ENCODE results near the gene LSM12.
A peak's percentile ranks its signal among the peaks of the same experiment; 100 is the strongest.

Gene LSM12

DNA sequence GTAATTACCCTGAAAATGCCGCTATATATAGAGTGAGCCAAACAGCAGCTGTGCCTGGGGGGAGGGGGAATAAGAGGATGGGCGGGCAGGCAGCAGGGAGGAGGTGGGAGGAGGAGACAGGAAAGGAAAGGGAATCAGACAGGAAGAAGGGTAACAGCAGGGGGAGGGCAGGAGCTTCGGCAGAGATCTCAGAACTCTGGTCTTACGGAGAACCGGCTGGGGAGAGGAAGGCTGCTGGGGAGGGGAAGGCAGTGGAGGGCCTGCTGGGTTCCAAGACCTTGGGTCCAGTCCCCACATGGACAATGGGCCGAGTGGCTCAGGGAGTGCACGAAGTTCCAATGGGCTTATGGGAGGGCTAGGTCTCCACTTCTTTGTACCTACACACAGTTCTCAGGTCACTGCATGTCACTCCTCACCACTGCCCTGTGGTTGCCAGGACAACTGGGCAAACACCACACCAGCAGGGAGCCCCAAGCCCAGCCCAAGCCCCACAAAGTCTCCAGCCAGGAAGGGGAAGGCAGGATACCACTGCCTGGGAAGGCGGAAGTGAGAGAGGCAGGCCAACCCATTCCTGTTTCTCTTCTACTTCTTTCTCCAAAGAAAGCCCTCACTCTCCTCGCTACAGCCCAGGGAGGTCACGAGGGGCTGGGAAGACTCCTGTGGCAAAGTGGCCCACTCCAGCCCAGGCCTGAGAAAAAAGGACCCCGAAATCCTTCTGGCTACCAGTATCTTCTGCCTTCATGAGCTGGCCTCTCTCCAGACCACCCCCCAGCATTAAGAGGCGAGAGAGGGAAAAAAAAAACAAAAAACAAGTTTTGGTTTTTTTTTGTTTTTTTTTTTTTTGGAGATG lies 29.4 kb upstream of the LSM12 start:
- DNase-seq (ENCODE audit: low spot score), result peak; percentile 81

DNA sequence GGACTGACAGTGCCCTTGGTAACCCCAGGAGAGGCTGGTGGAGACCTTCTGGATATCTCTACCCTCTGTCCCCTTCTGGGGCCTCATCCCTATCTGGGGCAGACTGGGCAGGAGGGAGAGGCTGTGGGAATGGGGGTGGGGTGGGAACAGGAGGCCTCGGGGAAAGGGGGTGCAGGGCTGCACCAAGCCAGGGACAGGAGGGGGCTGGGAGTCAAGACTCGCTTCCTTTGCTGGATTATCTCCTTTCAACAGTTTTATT lies 28.8 kb upstream of the LSM12 start:
- DNase-seq (ENCODE audit: low spot score), result no peak

DNA sequence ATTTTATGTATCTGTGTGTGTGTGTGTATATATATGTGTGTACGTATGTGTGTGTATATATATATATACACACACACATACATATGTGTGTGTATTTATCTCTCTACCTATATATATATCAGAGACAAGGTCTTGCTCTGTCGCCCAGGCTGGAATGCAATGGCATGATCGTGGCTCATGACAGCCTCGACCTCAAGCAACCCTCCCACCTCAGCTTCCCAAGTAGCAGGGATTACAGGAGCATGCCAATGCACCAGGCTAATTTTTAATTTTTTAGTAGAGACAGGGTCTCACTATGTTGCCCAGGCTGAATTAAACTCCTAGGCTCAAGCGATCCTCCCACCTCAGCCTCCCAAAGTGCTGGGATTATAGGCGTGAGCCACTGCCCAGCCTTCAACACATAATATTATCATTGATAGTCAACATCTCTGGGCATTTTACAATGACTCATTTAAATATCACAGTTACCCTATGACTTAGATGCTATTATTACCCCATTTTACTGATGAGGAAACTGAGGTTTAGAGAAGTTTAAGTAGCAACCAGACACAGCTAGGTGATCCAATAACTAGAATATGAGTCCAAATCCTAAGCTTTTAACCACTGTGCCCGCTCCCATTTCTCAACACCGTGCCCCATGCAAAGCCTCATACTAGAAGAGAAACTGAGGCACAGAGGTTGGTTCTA lies 28.4 kb upstream of the LSM12 start:
- no peak for DNase-seq (ENCODE audit: low spot score)

DNA sequence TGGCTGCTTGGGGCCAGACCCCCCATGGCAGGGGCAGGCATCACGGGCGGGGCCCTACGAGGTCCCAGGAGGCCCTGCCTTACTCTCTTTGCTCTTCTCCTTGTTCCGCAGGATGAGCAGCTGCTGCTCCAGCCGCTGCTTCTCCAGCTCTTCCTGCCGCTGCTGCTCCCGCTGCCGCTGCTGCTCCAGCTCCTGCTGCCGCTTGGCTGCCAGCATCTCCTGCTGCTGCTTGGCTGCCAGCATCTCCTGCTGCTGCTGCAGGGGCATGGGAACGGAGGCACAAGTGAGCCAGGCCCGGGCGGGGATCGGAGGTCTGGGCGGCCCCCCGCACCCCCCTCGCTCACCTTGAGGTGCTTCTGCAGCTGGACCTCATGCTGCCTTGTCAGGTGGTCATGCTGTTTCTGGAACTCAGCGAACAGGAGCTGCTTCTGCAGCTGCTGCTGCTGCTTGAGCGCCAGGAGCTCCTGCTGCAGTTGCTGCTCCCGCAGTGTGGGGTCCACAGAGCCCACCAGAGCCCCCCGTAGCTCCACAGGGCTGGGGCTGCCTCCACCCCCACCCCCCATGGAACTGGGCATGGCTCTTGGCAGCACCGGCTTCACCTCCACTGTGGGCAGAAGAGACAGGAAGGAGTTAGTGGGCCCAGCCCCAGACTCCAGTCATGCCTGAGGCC lies 26.9 kb upstream of the LSM12 start:
- no peak for DNase-seq (ENCODE audit: low spot score)

DNA sequence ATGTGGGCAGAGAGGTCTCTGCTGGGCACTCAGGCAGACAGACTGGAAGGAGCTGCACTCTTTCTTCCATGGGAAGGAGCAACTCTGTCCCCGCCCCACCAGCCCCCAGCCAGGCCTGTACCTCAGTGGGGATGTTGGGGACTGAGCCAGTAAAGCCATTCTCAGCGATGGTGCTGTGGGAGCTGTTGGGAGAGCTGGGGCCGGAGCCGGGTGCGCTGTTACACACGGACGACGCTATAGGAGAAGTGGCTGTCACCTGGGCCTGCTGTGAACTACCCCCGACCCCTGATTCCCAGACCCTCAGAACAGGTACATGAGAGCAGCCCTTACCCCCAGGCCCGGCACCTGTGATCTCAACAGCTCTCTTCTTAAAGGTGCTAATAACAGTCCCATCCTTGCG lies 25.6 kb upstream of the LSM12 start:
- DNase-seq (ENCODE audit: low spot score), result no peak

DNA sequence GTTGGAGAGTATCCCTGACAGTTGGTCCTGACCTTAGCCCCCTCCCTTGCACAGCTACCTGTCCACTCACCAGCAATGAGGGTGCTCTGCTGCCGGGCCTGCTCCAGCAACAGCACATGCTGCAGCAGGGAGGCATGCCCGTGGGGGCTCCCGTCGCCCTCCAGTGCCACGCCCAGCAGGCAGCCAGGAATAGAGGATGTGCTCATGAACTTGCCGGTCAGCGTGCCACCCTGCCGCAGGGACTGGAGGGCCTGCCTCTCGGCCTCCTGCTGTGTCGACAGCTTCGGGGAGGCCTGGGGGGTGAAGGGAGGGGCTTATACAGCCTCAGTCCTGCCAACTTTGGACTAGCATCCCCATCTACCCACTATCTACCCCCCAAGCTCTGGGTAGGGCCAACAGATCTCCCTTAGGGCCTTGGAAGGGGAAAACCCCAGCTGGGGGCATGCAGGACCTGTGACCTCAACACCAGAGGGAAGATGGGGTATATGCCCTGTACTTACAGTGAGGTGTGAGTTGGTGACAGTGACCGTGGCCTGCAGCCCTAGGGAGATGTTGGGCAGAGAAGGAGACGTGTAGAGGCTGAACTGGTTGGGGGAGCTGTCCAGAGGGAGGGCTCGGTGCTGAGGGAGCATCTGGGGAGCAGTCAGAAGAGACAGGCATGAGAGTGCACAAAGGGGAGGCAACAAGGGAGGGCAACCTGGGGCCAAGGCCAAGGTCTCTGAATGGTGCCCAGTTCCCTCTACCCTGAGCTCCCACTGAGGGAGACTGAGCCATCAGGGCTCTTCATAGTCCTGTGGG lies 24.9 kb upstream of the LSM12 start:
- DNase-seq (ENCODE audit: low spot score), result no peak

DNA sequence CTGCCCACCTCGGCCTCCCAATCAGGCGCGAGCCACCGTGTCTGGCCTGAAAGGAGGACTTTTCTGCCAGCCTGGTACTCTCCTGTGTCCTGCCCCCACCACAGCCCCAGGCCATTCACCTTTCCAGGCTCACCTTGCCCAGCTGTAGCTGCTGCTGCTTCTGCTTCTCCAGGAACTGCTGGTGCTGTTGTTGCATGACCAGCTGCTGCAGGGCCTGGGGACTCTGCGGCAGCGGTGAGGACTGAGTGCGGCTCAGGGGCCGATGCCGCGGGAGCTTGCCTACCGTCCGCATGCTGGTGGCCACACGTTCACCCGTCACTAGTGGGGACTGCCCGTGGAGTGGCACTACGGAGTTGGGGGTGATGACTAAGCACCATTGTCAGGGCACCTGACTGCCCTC lies 21.8 kb upstream of the LSM12 start:
- no peak for DNase-seq (ENCODE audit: low spot score)

DNA sequence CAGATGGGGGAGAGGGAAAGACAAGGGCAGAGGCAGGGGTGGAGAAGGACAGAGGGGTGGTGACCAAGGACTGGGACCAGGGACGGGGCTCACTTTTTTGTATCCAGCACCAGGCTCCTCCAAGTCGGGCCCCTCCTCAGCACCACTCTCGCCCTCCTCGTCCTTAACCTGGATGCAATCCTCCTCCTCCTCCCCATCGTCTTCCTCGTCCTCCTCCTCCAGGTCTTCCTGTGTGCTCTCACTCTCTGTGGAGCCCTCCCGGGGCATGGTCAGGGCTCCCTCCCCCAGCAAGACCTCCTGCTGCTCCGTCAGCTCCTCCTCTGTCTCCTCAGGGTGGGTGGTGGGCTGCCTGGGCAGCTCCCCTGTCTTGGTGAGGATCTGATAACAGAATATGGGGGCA lies 20.8 kb upstream of the LSM12 start:
- DNase-seq (ENCODE audit: low spot score), result peak; percentile 33

DNA sequence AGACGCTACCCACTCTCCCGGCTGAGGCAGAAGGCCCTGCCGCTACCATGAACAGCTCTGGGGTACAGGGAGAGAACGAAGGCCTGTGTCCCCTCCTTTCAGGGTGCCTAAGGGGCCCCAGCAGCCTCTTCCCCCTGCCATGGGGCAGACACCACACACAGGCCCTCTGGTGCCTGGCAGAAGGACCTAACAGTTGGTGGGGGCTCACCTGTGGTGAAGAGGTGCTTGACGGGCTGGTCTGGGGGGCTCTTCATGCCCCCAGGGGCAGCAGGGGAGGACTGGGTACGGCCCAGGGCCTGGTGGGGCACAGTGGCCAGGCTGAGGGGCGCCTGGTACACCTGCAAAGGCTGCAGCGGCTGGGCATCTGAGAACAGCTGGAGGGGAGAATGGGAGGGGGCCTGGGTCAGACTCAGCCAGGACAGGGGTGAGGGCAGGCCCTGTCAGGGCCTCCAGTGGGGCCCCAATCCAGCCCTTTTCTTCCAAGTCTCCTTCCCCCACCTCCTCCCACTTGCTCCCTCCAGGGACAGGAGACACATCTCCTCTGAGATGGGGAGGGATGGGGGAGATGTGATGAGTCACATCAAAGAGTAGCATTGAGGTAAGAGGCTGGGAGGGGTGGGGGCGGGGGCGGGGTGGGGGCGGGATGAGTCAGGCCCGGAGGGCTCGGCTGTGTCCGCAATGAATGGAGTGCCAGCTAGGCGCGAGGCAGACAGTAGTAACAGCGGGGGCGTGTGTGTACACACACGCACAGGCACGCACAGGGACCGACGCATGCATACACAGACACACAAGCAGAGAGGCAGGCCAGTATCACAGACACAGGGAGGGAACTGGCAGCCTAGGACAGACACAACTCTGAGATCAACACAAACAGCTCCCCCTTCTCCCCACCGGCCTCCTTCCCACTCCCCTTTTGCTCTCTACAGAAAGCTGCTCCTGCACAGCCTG lies 20.2 kb upstream of the LSM12 start:
- peak; percentile 68 for DNase-seq (ENCODE audit: low spot score)

DNA sequence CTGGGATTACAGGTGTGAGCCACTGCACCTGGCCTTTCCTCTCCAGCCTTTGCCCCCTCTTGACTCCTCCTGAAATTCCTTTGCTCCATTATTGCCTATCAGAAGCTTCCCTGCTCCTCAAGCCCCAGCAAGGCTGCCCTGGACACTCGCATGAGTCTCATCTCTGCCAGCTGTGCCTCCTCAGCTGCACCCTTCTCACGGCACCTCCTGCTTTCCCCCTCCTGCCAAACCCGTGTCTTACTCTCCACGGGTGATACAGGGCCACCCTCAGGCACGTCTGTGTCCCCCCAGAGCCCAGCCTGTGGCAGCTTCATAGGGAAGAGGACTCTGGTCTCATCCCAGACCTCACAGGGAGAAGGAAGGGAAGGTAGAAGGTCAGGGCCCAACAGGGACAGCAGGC lies 19.4 kb upstream of the LSM12 start:
- DNase-seq (ENCODE audit: low spot score), result no peak

DNA sequence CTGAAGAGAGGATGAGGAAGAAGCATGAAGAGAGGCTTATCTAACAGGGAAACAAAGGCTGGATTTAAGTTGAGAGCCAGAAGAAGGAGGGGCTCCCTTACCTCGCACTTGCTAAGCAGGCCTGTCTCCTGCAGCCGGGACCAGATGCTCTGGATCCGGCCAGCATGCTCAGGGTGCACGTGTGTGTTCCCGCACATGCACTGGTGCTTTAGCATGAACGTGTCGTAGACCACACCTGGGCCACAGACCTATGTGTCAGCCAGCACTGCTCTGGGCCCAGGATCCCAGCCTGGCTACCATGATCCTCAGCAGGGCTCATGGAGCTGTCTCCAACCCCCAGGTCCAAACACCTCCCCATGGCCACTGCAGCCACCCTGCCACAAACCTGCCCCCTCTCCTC lies 18.4 kb upstream of the LSM12 start:
- DNase-seq (ENCODE audit: low spot score), result no peak

DNA sequence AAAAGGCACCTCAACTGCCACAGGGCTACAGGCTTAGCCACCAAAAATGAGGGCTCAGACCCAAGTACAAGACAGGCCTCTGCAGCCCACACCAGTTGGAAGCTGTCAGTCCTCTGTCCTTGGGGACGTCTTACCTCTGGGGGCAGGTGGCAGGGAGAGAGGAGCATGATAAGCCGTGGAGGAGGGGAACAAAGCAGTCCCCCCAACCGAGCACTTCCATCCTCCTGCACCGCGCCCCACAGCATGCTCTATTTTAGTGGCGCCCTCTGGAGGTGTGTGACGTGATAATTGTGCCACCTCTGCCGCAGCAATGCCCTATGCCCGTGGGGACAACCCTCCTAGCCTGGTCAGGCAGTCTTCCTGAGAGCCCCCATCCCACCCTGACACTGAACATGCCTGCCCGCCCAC lies 17.7 kb upstream of the LSM12 start:
- peak; percentile 82 for DNase-seq (ENCODE audit: low spot score)

DNA sequence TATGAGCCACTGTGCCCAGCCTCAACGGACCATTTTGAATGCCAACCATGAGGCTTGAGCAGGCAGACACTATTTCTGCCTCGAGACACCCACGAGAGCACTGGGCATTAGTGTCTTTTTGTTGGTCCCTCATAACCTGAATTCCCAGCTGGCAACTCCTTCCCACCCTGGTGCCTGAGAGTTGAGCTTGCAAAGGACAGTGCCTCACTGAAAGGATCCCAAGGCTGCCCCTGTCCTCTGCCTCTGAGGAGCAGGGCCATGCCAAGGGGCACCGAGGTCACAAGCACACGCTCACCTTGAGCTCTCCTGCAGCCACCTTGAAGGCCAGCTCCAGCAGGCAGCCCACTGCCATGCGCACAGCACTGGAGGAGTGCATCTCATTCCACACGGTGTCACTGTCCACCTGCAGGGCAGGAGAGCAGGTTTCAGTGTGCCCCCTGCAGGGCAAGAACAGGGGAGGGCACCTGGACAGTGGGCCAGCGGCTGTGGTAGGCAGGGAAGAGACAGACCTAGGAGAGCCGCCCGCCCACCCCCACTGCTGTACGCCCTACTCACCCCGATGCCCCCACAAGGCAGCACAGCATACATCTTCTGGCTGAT lies 16.9 kb upstream of the LSM12 start:
- peak; percentile 47 for DNase-seq (ENCODE audit: low spot score)

DNA sequence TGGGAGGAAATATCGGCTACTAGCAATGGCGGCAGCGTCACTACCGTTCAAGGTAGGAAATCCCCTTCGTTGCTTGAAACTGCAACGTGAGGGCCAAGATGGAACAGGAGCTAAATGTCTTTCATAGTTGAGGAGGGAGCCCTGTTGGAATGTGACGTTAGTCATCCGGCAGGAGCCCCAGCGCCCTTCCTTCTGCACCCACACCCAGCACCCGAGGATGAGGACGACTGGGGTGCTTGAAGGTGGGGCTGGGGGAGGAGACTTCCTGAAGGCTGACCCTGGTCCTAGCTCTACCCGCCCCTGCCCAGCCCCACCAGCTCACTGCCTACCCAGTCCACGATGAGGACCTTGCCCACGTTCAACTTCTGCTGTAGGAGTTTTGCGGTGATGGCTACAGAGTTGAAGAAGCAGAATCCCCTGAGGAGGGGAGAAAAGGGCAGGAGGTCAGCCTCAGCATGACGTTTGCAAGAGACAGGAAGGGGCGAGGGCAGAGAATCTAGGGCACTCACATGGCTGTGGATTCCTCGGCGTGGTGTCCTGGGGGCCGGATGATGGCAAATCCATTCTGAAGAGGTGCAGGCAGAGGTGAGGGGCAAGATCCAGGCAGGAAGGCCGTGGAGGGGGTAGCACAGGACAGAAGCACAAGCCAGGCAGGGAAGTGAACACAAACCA lies 15.9 kb upstream of the LSM12 start:
- no peak for DNase-seq (ENCODE audit: low spot score)

DNA sequence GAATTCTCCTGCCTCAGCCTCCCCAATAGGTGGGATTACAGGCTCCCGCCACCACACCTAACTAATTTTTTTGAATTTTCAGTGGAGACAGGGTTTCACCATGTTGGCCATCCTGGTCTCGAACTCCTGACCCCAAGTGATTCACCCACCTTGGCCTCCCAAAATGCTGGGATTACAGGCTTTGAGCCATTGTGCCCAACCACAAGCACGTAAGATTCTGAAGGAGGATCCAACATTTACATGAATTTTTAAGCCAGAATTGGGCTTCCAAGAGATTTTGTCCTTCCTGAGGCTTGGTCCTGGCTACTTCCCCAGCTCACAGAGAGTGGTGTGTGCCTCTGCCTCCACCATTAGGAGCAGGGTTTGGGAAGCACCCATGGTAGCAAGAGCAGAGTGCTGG lies 15.2 kb upstream of the LSM12 start:
- DNase-seq (ENCODE audit: low spot score), result no peak

DNA sequence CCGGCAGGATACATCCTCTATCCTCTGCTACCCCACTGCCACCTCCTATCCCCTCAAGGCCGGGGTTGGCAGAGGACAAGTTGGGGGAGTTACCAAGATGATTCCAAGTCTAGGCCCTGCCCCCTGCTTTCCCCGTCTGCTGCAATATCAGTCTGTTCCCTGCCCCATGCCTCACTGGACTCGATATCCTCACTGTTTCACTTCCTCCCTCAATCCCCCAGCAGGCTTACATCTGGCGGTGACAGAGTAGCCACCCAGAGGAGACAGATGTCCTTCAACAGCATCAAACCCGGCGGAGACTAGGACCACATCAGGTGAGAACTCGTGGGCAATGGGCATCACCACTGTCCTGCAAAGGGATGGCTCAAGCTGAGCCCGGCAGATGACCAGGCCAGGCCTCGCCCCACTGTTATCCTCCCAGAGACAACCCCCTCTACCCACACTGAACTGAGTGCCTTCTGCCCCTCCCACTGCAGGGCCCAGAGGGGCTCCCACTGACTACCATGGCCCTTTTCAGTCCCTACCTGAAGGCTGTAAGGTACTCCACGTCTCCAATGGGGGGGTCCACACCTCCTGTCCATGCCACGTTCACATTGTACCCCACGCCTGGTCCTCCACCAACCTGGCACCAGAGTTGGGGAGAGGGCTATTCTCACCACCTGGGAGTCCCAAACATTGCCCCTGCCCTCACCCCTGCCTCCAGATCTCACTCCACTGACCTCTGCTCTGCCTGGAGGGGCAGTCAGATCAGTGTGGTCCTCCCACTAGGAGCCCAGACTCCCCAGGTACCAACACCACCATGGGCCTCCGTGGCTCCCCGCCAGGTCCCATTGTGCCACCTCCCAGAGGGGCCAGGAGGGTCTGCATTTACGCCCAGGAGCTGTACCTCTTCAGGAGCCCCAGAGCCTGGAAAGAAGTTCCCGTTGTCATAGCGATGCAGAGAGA lies 13.7 kb upstream of the LSM12 start:
- DNase-seq (ENCODE audit: low spot score), result no peak

DNA sequence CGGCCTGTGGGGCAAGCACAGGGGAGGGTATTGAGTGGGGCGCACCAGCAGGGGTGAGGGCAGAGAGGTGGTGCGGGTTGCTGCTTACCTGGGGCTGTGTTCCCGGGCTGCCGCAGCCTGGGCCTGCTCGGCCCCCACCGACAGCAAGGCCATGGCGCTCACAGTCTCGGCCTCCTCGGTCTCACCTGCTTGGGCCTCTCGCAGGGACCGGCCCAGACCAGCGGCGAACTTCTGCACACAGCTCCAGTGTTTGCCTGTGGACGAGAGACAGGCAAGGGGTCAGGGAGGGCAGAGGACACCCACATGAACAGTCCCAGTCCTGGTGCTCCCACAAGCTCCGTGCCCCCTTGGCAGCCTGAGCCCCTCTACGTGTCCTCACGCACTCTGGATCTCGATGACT lies 11.9 kb upstream of the LSM12 start:
- DNase-seq (ENCODE audit: low spot score), result no peak

DNA sequence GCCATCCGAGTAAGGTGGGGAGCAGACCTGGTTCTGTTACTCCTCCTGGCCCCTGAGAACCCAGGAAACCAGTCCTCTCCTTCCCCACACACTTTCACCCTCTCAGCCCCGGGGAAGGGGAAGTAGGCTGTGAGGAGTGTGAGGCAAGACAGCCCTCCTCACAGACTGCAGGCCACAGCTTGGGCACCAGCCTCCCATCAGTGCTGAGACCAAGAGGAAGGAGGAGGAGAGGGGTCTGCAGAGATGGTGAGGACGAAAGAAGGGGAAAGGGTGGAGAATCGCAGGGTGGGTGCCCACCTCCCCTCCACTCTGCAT lies 11.1 kb upstream of the LSM12 start:
- DNase-seq (ENCODE audit: low spot score), result no peak
